OCI-LY1 (cell line): ENCODE data around the gene IRF2BP1.

ENCODE experiments used
- H2AFZ ChIP-seq: fragments of 200-600 bp; sonication (generic), shearing (Covaris generic); 2 replicates; pipeline ENCODE4 v1.6.0; 2014; ENCODE audit warnings: antibody characterized with exemption, mild to moderate bottlenecking, low read length
- H3F3A ChIP-seq: fragments of 200-600 bp; sonication (generic), shearing (Covaris generic); 2 replicates; pipeline ENCODE4 v1.6.0; 2014; ENCODE audit warnings: mild to moderate bottlenecking, antibody characterized with exemption, low read length, moderate library complexity; ENCODE audit not compliant: insufficient read depth
- H3K27ac ChIP-seq: fragments of 200-600 bp; sonication (generic); 2 replicates; pipeline ENCODE4 v1.5.1; 2014; ENCODE audit warnings: low read length, mixed run types, mild to moderate bottlenecking, low read depth; ENCODE audit not compliant: poor library complexity, severe bottlenecking
- H3K27me3 ChIP-seq: fragments of 200-600 bp; sonication (generic); 2 replicates; pipeline ENCODE4 v1.6.0; 2014; ENCODE audit warnings: antibody characterized with exemption, mild to moderate bottlenecking, low read length, moderate library complexity; ENCODE audit not compliant: insufficient read depth
- H3K36me3 ChIP-seq: fragments of 200-600 bp; sonication (generic); 2 replicates; pipeline ENCODE4 v1.6.1; 2014; ENCODE audit warnings: mild to moderate bottlenecking, antibody characterized with exemption, low read length, moderate library complexity, mixed read lengths; ENCODE audit not compliant: insufficient read depth
- H3K4me1 ChIP-seq: fragments of 200-600 bp; sonication (generic); 2 replicates; pipeline ENCODE4 v1.5.1; 2014; ENCODE audit warnings: mild to moderate bottlenecking, low read length, moderate library complexity; ENCODE audit not compliant: insufficient read depth, severe bottlenecking
- H3K4me2 ChIP-seq: fragments of 200-600 bp; sonication (generic), shearing (Covaris generic); 2 replicates; pipeline ENCODE4 v1.6.1; 2014; ENCODE audit warnings: low read length
- H3K4me3 ChIP-seq: fragments of 200-600 bp; sonication (generic); 2 replicates; pipeline ENCODE4 v1.5.1; 2014; ENCODE audit warnings: low read length, low read depth, mild to moderate bottlenecking, mixed read lengths; ENCODE audit not compliant: poor library complexity, severe bottlenecking
- H3K79me2 ChIP-seq: fragments of 200-600 bp; shearing (Covaris generic); 2 replicates; pipeline ENCODE4 v1.6.1; 2016; ENCODE audit warnings: mixed run types, low read length, mixed read lengths; ENCODE audit not compliant: insufficient read depth
- H3K9ac ChIP-seq: fragments of 200-600 bp; sonication (generic), shearing (Covaris generic); 2 replicates; pipeline ENCODE4 v1.6.1; 2014; ENCODE audit warnings: mild to moderate bottlenecking, low read length, mixed read lengths
- H3K9me2 ChIP-seq: fragments of 200-600 bp; sonication (generic), shearing (Covaris generic); 2 replicates; pipeline ENCODE4 v1.6.1; 2014; ENCODE audit warnings: low read depth, mild to moderate bottlenecking, low read length, mixed read lengths
- H3K9me3 ChIP-seq: fragments of 200-600 bp; shearing (Covaris generic); 2 replicates; pipeline ENCODE4 v1.6.1; 2014; ENCODE audit warnings: low read length, mixed read lengths
- H4K20me1 ChIP-seq: fragments of 200-600 bp; sonication (generic), shearing (Covaris generic); 2 replicates; pipeline ENCODE4 v1.6.0; 2016; ENCODE audit warnings: mild to moderate bottlenecking, low read length; ENCODE audit not compliant: insufficient read depth
- CTCF ChIP-seq: fragments of 200-600 bp; sonication (generic), shearing (Covaris generic); IDR thresholded peaks from 2 replicates; pipeline ENCODE4 v1.5.1; 2017; ENCODE audit warnings: mild to moderate bottlenecking, antibody characterized with exemption, low read length, moderate library complexity, mixed read lengths
- EZH2 ChIP-seq: fragments of 200-600 bp; sonication (generic), shearing (Covaris generic); IDR thresholded peaks from 2 replicates; pipeline ENCODE4 v1.8.0; 2017; ENCODE audit warnings: borderline replicate concordance, mixed run types, mild to moderate bottlenecking, antibody characterized with exemption, low read length, moderate library complexity, mixed read lengths

Gene IRF2BP1

DNA sequence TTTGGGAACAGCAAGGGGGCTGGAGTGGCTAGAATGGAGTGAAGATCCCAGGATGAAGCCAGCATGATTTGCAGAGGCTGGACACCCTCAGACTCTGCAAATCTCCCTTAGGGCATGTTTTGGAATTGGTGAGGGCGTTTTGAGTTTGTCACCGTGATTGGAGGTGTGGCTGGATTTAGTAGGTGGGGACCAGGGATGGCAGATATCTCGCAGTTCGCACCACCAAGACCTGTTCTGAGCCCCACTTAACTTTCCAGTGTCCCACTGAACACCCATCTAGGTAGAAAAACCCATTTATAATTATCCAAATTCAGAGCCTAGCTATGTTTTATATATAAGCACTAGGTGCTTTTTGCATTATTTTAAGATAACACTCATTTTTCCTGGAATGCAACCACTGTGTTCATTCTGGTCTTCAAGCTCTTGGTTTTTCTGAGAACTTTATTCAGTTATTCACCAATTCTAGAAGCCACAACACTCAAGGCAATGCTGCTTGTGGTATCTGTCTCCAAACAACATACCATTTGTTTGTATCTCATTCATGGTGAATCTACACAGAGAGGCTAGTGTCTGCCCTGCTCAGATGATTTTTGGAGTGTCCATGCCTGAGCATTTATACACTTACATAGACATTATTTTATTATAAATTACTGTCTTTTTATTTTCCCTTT lies 31.6 kb upstream of the IRF2BP1 start:
- H3K9me2 ChIP-seq, result no peaks in the 10 kb centered on the region
- no peaks in the 10 kb centered on the region for H3K4me1 ChIP-seq
- H3K79me2 ChIP-seq, result no peaks in the 10 kb centered on the region
- TF ChIP-seq EZH2 (no peak), CTCF (no peak)
- H2AFZ ChIP-seq, result no peak overlapping the region
- H3K9ac ChIP-seq, result no peak overlapping the region
- no peaks in the 10 kb centered on the region for H3F3A ChIP-seq
- H3K4me3 ChIP-seq, result no peak overlapping the region
- no peak overlapping the region for H3K27ac ChIP-seq
- H3K9me3 ChIP-seq, result no peaks in the 10 kb centered on the region
- peaks cover 4% of the 10 kb centered on the region; the same call in 1 of the 2 replicates for H3K27me3 ChIP-seq
- H3K36me3 ChIP-seq, result no peaks in the 10 kb centered on the region; the same call in 1 of the 2 replicates
- no peaks in the 10 kb centered on the region for H4K20me1 ChIP-seq
- no peak overlapping the region for H3K4me2 ChIP-seq

- Histone ChIP-seq H4K20me1 (no peaks in the 10 kb centered on the region), H3K9me3 (no peaks in the 10 kb centered on the region), H3F3A (no peaks in the 10 kb centered on the region), H3K4me2 (no peak within 1 kb of the TSS), H3K36me3 (no peaks in the 10 kb centered on the region; the same call in 1 of the 2 replicates), H2AFZ (no peak within 1 kb of the TSS), H3K27ac (no peak within 1 kb of the TSS), H3K4me1 (no peaks in the 10 kb centered on the region), H3K79me2 (no peaks in the 10 kb centered on the region), H3K9me2 (no peaks in the 10 kb centered on the region), H3K4me3 (no peak within 1 kb of the TSS), H3K9ac (no peak within 1 kb of the TSS), H3K27me3 (peaks cover 5% of the 10 kb centered on the region; the same call in 1 of the 2 replicates)
- TF ChIP-seq CTCF (peak; percentile 43; the same call in 1 of the 2 replicates), EZH2 (no peak)
Observed at GRCh38 chr19:45913874-45914830, 28.2 kb upstream of the IRF2BP1 start, which contains the start of gene NANOS2. Gene NANOS2, minus strand, starts transcription at chr19:45914778. Its CDS starts 85 bp downstream, at chr19:45914693.

DNA sequence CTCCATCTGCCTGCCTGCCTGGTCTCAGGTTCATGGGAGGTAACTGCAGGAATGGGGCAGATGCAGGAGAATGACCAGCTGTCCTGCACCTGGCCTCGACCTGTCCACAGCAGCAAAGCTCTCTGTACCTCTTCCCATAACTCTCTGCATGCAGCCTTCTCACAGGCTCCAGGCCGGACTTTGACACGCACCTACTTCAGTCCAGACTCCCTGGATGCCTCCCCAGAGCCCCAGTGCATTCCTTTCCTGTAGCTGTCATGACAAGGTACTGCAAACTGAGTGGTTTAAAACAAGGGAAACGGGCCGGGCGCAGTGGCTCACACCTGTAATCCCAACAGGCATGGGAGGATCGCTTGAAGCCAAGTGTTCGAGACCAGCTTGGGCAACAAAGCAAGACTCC lies 25.4 kb upstream of the IRF2BP1 start:
- no peaks in the 10 kb centered on the region for H3K9me2 ChIP-seq
- H3K9ac ChIP-seq, result no peak overlapping the region
- H2AFZ ChIP-seq, result no peak overlapping the region
- H3K36me3 ChIP-seq, result no peaks in the 10 kb centered on the region; the same call in 1 of the 2 replicates
- no peaks in the 10 kb centered on the region for H3K79me2 ChIP-seq
- H3F3A ChIP-seq, result no peaks in the 10 kb centered on the region
- no peaks in the 10 kb centered on the region for H3K9me3 ChIP-seq
- TF ChIP-seq EZH2, result no peak
- TF ChIP-seq CTCF, result no peak
- H3K27ac ChIP-seq, result no peak overlapping the region
- H3K4me1 ChIP-seq, result no peaks in the 10 kb centered on the region
- H3K4me3 ChIP-seq, result no peak overlapping the region
- no peaks in the 10 kb centered on the region for H4K20me1 ChIP-seq
- no peak overlapping the region for H3K4me2 ChIP-seq
- H3K27me3 ChIP-seq, result peaks cover 5% of the 10 kb centered on the region; the same call in 1 of the 2 replicates
